ENCODE measurements around the gene SLC15A2. TPM values are rescaled to one million over a fixed set of nuclear protein-coding genes. Genes with fewer than 3 reads are reported as not detected.
"Not testable (repeated sequence)": the region's sequence is repeated elsewhere in the genome, so short reads cannot be mapped to it uniquely, and the experiment has no call there.

SLC15A2 gene, protein sequence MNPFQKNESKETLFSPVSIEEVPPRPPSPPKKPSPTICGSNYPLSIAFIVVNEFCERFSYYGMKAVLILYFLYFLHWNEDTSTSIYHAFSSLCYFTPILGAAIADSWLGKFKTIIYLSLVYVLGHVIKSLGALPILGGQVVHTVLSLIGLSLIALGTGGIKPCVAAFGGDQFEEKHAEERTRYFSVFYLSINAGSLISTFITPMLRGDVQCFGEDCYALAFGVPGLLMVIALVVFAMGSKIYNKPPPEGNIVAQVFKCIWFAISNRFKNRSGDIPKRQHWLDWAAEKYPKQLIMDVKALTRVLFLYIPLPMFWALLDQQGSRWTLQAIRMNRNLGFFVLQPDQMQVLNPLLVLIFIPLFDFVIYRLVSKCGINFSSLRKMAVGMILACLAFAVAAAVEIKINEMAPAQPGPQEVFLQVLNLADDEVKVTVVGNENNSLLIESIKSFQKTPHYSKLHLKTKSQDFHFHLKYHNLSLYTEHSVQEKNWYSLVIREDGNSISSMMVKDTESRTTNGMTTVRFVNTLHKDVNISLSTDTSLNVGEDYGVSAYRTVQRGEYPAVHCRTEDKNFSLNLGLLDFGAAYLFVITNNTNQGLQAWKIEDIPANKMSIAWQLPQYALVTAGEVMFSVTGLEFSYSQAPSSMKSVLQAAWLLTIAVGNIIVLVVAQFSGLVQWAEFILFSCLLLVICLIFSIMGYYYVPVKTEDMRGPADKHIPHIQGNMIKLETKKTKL
- total RNA-seq: 1 to 10 TPM; 1.9 to 4.9 (median 4.4) TPM

GRCh38 chr3:121894301-121894990, at the start of gene SLC15A2:
Gene SLC15A2 (plus strand): TSS chr3:121894401. CDS start chr3:121894477, 76 bp downstream.
- Histone ChIP-seq H3K4me1 (peaks cover 0 to 26% (median 5%) of the 10 kb centered on the region in 3 donors), H3K9me3 (no peaks in the 10 kb centered on the region), H3K36me3 (no peaks in the 10 kb centered on the region), H3K4me3 (peak within 1 kb of the TSS in 3 of 4 donors; percentile 13 to 20 (median 13)), H3K27me3 (no peaks in the 10 kb centered on the region), H3K27ac (peak within 1 kb of the TSS in 3 of 4 donors; percentile 42 to 77 (median 73))
- intact Hi-C loops (cut with DNase I): no loop called here
- TF ChIP-seq, protein P1, sequence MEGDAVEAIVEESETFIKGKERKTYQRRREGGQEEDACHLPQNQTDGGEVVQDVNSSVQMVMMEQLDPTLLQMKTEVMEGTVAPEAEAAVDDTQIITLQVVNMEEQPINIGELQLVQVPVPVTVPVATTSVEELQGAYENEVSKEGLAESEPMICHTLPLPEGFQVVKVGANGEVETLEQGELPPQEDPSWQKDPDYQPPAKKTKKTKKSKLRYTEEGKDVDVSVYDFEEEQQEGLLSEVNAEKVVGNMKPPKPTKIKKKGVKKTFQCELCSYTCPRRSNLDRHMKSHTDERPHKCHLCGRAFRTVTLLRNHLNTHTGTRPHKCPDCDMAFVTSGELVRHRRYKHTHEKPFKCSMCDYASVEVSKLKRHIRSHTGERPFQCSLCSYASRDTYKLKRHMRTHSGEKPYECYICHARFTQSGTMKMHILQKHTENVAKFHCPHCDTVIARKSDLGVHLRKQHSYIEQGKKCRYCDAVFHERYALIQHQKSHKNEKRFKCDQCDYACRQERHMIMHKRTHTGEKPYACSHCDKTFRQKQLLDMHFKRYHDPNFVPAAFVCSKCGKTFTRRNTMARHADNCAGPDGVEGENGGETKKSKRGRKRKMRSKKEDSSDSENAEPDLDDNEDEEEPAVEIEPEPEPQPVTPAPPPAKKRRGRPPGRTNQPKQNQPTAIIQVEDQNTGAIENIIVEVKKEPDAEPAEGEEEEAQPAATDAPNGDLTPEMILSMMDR (IDR thresholded peaks at IDR 0.05): no peak
- no peak for TF ChIP-seq POLR2A (IDR thresholded peaks at IDR 0.05)
- WGBS, 2 donors: 16 to 25% methylated on average over 3 of the region's 3 CpGs
- DNase-seq: no peak

DNA sequence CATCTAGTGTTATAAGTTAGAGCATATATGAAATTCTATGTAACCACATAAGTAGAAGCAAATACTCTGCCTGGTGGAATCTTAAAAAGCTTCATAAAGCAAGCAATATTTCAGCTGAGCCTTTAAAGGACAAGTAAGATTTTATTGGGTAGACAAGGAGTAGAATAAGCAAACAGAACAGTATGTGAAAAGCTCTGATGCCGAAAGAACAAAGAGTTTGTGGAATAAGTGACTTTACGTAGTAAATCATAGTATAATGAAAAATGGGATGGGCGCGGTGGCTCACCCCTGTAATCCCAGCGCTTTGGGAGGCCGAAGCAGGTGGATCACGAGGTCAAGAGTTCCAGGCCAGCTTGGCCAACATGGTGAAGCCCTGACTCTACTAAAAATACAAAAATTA, 49.3 kb upstream of the SLC15A2 start:
- Histone ChIP-seq H3K4me1 (no peaks in the 10 kb centered on the region), H3K27me3 (no peaks in the 10 kb centered on the region), H3K4me3 (no peak overlapping the region), H3K36me3 (no peaks in the 10 kb centered on the region), H3K9me3 (no peaks in the 10 kb centered on the region), H3K27ac (no peak overlapping the region)
- no peak for TF ChIP-seq POLR2A (IDR thresholded peaks at IDR 0.05)
- TF ChIP-seq, protein P1 (IDR thresholded peaks at IDR 0.05): no peak
- WGBS, 2 donors: 89 to 92% methylated on average over 7 of the region's 7 CpGs
- intact Hi-C loops (cut with DNase I): no loop called here
- no peak for DNase-seq

DNA sequence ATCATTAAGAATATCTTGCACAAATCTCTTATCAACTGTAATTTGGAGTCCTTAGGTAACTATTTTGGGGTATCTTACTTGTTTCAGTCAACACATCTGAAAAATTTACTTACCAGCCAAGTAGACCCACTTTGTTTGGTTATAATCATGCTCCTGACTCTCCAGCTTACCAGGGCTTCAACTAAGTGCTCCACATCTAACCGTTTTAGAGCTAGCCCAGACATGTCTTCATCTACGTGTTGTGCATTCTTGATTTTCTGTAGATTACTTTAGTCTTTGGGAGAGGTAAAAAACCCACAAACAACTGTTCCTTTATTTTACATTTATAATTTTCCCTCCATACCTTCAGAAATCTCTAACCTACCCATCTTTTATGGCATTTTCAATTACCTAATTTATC, 41.9 kb upstream of the SLC15A2 start:
- WGBS, 2 donors: 41 to 57% methylated on average over 2 of the region's 2 CpGs
- Histone ChIP-seq H3K9me3 (no peaks in the 10 kb centered on the region), H3K36me3 (peaks cover 0 to 5% (median 0%) of the 10 kb centered on the region in 3 donors), H3K27ac (no peak overlapping the region), H3K4me3 (no peak overlapping the region), H3K27me3 (no peaks in the 10 kb centered on the region), H3K4me1 (no peaks in the 10 kb centered on the region)
- TF ChIP-seq POLR2A (IDR thresholded peaks at IDR 0.05): no peak
- TF ChIP-seq, protein P1 (IDR thresholded peaks at IDR 0.05): no peak
- DNase-seq: no peak
- intact Hi-C loops (cut with DNase I): no loop called here

DNA sequence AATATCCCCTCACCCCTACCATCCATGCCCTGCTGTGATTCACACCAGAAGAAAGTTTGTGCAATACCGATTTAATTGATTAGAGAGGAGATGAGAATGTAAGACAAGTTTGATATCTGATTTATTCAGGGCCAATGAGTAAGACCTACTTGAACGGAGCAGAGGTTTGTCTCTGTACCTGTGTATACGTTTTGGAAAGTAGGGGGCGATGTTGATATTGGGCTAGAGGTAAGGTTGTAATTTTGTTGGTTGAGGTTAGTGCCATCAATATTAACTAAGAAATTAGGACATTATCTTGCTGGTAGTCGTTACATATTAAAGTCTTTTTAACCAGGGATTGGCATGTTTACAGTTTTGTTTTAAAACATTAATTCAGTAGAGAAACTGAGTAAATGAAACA, 38.6 kb upstream of the SLC15A2 start:
- no peak for TF ChIP-seq POLR2A (IDR thresholded peaks at IDR 0.05)
- TF ChIP-seq, protein P1 (IDR thresholded peaks at IDR 0.05): peak in 2 of 6 experiments; percentile 24 to 58
- Histone ChIP-seq H3K27me3 (no peaks in the 10 kb centered on the region), H3K27ac (no peak overlapping the region), H3K36me3 (peaks cover 0 to 6% (median 0%) of the 10 kb centered on the region in 3 donors), H3K4me3 (no peak overlapping the region), H3K4me1 (no peaks in the 10 kb centered on the region), H3K9me3 (no peaks in the 10 kb centered on the region)
- no peak for DNase-seq
- intact Hi-C loops (cut with DNase I): no loop called here
- 35 to 45% methylated on average over 5 of the region's 5 CpGs for WGBS, 2 donors

- intact Hi-C loops (cut with DNase I); H3K27me3 ChIP-seq; DNase-seq; H3K27ac ChIP-seq; H3K4me1 ChIP-seq; H3K36me3 ChIP-seq; H3K4me3 ChIP-seq; H3K9me3 ChIP-seq: not testable (repeated sequence)
- WGBS, 2 donors: 80 to 81% methylated on average over 4 to 5 of the region's 5 CpGs
These were observed 36.4 kb upstream of the SLC15A2 start for GRCh38 chr3:121857778-121858177.

DNA sequence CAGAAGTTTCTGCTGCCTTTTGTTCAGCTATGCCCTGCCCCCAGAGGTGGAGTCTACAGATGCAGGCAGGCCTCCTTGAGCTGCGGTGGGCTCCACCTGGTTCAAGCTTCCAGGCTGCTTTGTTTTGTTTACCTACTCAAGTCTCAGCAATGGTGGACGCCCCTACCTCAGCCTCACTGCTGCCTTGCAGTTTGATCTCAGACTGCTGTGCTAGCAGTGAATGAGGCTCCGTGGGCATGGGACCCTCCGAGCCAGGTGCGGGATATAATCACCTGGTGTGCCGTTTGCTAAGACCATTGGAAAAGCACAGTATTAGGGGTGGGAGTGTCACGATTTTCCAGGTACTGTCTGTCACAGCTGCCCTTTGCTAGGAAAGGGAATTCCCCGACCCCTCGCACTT, 31.0 kb upstream of the SLC15A2 start:
- 91 to 92% methylated on average over 6 to 7 of the region's 9 CpGs for WGBS, 2 donors
- H3K9me3 ChIP-seq: not testable (repeated sequence)

More for the DNA sequence above, 31.0 kb upstream of the SLC15A2 start:
- H3K36me3 ChIP-seq; H3K27ac ChIP-seq; H3K4me3 ChIP-seq; H3K4me1 ChIP-seq; H3K27me3 ChIP-seq; DNase-seq; intact Hi-C loops (cut with DNase I): not testable (repeated sequence)

Data from esophagus squamous epithelium (tissue), 5 donors.